GM18873 (cell line): ENCODE results near the gene PRR5L.

ENCODE experiments used
- ATAC-seq: cut with Tn5 transposase; IDR thresholded peaks from one replicate; pipeline ENCODE4 v1.9.1; 2021; ENCODE audit warnings: mild to moderate bottlenecking, moderate library complexity, moderate number of reproducible peaks; ENCODE audit not compliant: unreplicated experiment, low FRiP score

Gene PRR5L

GRCh38 chr11:36354221-36355003, 58.3 kb downstream of the PRR5L start:
- peak; percentile 92 for ATAC-seq

GRCh38 chr11:36356201-36356600, 60.1 kb downstream of the PRR5L start:
- ATAC-seq: no peak

GRCh38 chr11:36357831-36358230, 61.7 kb downstream of the PRR5L start:
- ATAC-seq: no peak

- no peak for ATAC-seq
Measured at GRCh38 chr11:36358436-36358835, 62.3 kb downstream of the PRR5L start.

- no peak for ATAC-seq
Measured at GRCh38 chr11:36360318-36360717, 64.2 kb downstream of the PRR5L start.

GRCh38 chr11:36360826-36361415, 64.8 kb downstream of the PRR5L start:
- ATAC-seq: no peak

GRCh38 chr11:36361472-36361871, 65.4 kb downstream of the PRR5L start:
- no peak for ATAC-seq

- no peak for ATAC-seq
Measured at GRCh38 chr11:36361901-36362391, 65.9 kb downstream of the PRR5L start.

- ATAC-seq: no peak
Measured at GRCh38 chr11:36362902-36363301, 66.8 kb downstream of the PRR5L start.

- ATAC-seq: no peak
Measured at GRCh38 chr11:36363361-36364268, 67.5 kb downstream of the PRR5L start.

- no peak for ATAC-seq
Measured at GRCh38 chr11:36364551-36365325, 68.7 kb downstream of the PRR5L start.

GRCh38 chr11:36365907-36366306, 69.8 kb downstream of the PRR5L start:
- ATAC-seq: no peak

GRCh38 chr11:36367806-36368680, 72.0 kb downstream of the PRR5L start:
- ATAC-seq: no peak

- no peak for ATAC-seq
Measured at GRCh38 chr11:36371181-36371580, 75.1 kb downstream of the PRR5L start.

GRCh38 chr11:36371590-36371989, 75.5 kb downstream of the PRR5L start:
- no peak for ATAC-seq

GRCh38 chr11:36372101-36372771, 76.1 kb downstream of the PRR5L start:
- no peak for ATAC-seq

- ATAC-seq: no peak
Measured at GRCh38 chr11:36373016-36374010, 77.2 kb downstream of the PRR5L start.

- no peak for ATAC-seq
Measured at GRCh38 chr11:36374726-36375125, 78.6 kb downstream of the PRR5L start.
